HG03457 (cell line): ENCODE results near the gene NHLRC2.
"Not testable (repeated sequence)": the region's sequence is repeated elsewhere in the genome, so short reads cannot be mapped to it uniquely, and the experiment has no call there.

Experiments used
- ATAC-seq: cut with Tn5 transposase; IDR thresholded peaks from one replicate; pipeline ENCODE4 v1.9.1; 2021; ENCODE audit warnings: moderate number of reproducible peaks; ENCODE audit not compliant: unreplicated experiment

Gene NHLRC2

DNA sequence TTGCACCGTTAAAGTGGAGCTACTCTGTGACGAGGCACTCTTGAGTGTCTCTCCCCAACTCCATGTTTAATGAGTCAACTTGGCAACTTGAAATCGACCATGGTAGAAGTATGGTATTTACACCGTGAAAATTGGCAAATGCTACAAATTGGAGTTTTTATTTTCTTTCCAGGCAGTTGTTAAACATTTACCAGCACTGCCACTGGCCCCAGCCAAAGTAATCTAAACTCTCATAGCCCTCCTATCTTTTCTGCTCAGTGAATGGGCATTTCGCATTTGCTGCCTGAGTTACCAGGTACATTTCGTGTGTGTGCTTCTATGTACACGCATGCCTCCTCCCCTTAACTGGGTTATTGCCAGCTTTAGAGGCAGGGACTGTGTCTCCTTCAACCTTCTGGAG is 83.3 kb downstream of the NHLRC2 start:
- ATAC-seq: no peak

DNA sequence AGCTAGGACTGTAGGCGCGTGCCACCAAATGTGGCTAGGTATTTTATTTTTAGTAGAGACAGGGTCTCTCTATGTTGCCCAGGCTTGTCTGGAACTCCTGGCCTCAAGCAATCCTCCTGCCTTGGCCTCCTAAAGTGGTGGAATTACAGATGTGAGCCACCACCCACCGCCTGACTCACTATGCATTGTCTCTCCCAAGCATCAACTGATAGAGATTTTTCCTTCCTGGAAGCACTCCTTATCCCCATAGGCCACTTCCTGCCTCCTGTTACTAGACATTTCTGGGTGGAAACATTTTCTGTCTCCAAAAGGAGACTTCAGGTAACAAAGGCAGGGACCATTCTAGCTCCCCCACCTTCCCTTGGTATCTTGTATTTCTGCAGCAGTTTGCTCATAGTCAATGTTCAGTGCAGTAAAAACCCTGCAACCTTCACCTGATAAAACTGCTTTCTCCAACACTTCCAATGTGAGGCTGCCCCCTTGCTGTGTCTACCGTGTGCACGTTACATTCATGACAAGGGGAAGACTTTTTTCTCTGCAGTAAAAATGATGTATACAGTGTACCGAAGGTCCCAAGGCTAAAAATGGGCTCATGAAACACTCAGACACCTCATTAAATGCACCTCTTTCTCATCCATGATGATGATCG is 84.9 kb downstream of the NHLRC2 start:
- no peak for ATAC-seq

- no peak for ATAC-seq
Observed at GRCh38 chr10:113941140-113941539, 86.7 kb downstream of the NHLRC2 start.

DNA sequence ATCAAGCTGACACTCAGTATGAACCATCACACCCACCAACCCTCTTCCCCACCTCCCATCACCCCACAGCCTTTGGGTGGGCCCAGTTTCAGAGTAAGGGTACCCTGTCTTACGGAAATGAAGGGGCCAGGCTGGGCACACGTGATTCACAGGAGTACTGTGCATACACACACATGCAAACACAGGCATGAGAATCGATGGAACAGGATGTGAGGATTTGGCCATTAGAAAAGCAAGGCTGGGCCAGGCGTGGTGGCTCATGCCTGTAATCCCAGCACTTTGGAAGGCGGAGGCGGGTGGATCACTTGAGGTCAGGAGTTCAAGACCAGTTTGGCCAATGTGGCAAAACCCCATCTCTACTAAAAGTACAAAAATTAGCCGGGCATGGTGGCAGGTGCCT is 88.7 kb downstream of the NHLRC2 start:
- not testable (repeated sequence) for ATAC-seq

GRCh38 chr10:113945075-113945686 is 90.7 kb downstream of the NHLRC2 start:
- ATAC-seq: no peak

- ATAC-seq: no peak
Observed at GRCh38 chr10:113945687-113946085, 91.2 kb downstream of the NHLRC2 start.

DNA sequence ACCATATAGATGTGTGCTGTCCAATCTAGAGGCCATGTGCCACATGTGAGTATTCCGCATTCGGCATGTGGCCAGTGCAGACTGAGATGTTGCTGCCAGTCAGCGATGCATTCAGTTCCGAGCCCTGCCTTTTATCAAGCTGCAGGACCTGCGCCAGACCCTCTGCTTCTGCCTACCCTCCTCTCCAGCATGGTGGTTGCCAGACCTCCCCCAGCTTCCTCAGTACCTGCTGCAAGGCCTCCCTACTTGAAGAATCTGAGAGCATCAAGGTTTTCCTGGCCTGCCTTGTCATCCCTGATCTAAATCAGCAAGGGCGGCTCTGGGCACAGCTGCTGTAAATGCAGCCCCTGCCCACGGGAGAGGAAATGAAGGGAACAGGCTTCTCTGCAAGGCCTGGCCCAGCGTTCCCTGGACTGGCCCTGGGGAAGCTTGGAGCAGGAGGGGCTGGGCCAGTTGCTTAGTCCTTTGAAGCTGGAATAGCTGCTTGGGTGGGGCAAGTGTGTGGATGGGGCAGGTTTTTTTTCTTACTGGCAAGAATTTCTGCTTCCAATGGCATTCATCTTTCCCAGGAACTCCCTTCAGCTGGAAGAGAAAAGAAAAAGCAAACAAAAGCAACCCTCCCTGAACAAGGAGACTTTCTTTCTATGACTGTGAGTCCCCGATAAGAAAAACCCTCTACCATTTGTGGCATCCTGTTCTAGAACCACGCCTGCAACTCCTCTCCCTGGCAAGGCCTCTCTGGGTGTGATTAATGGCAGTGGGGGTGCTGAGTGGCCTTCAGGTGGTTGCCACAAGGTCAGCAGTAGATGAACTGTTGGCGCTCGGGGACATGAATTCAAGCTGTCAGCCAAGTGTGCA is 93.0 kb downstream of the NHLRC2 start:
- ATAC-seq: no peak

DNA sequence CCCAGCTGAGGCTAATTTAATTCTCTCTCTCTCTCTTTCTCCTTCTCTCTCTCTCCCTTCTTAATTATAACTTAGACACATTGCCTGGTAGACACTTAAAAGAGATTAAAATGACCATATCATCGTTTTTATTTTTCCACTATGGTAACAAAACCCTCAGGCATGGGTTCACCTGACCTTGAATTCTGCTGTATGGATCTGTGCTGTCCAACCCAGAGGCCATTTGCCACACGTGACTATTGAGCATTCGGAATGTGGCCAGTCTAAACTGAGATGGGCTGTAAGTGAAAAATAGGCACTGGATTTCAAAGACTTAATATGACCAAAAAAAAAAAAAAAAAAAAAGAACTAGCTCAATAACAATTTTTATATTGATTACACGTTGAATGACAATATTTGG is 93.6 kb downstream of the NHLRC2 start:
- no peak for ATAC-seq

DNA sequence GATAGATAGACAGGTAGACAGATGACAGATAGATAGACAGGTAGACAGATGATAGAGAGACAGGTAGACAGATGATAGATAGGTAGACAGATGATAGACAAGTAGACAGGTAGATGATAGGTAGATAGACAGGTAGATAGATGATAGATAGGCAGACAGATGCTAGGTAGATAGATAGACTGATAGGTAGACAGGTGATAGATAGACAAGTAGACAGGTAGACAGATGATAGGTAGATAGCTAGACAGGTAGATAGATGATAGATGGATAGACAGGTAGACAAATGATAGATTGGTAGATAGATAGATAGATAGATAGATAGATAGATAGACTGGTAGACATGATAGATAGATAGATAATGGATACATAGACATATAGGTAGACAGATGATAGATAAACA is 95.8 kb downstream of the NHLRC2 start:
- no peak for ATAC-seq

DNA sequence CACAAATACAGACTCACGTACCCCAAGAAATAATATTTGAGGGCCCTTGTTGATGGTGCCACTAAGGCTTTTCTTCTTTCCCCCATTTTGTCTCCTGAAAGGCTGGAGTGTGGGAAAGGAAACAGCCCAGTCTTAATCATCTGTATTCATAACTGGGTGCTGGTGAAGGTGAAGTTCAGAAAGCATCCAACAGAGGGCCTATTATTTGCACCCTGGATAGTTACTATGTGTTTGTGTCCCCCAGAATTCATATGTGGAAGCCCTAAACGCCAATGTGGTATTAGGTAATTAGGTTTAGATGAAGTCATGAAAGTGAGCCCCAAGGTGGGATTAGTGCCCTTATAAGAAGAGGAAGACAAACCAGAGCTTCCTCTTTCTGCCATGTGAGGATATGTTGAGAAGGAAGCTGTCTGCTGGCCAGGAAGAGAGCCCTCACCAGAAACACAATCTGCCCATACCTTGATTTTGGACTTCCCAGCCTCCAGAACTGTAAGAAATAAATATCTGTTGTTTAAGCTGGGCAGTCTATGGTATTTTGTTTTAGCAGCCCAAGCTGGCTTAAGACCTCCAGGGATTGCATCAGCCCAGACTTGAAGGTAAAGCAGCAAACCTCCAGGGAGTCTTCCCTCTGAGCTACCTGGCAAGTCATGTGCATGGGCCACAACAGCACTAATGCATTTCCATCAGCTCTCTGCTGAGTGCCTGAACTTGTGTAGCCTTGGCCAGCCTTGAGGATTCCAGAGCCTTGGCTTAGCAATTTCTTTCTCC is 99.2 kb downstream of the NHLRC2 start:
- ATAC-seq: no peak

GRCh38 chr10:113954409-113954808 is 99.9 kb downstream of the NHLRC2 start:
- ATAC-seq: no peak

- ATAC-seq: no peak
Observed at GRCh38 chr10:113957013-113957412, 102.6 kb downstream of the NHLRC2 start.

- ATAC-seq: no peak
Observed at GRCh38 chr10:113958631-113959382, 104.3 kb downstream of the NHLRC2 start.

- no peak for ATAC-seq
Observed at GRCh38 chr10:113959383-113959760, 104.9 kb downstream of the NHLRC2 start.

GRCh38 chr10:113960617-113961181 is 106.2 kb downstream of the NHLRC2 start:
- ATAC-seq: peak; percentile 40

GRCh38 chr10:113961182-113962031 is 106.9 kb downstream of the NHLRC2 start:
- ATAC-seq: peak; percentile 49

GRCh38 chr10:113965077-113965476 is 110.6 kb downstream of the NHLRC2 start:
- no peak for ATAC-seq

GRCh38 chr10:113965683-113966082 is 111.2 kb downstream of the NHLRC2 start:
- no peak for ATAC-seq
